SU-DHL-6 (cell line): ENCODE measurements around the gene GPR15.

Experiments
- CTCF ChIP-seq: fragments of 200-600 bp; sonication (generic); IDR thresholded peaks from one replicate; pipeline ENCODE4 v1.5.1; 2017; ENCODE audit warnings: antibody characterized with exemption, mild to moderate bottlenecking, low read length, moderate library complexity; ENCODE audit not compliant: insufficient read depth, poor library complexity, severe bottlenecking
- EZH2phosphoT487 ChIP-seq: fragments of 200-600 bp; sonication (generic), shearing (Covaris generic); conservative IDR thresholded peaks from 2 replicates; pipeline ENCODE4 v1.6.1; 2018; ENCODE audit warnings: mild to moderate bottlenecking, antibody characterized with exemption, low read length, moderate library complexity, mixed read lengths

GRCh38 chr3:98583766-98584165 lies 52.0 kb downstream of the GPR15 start:
- no peak for TF ChIP-seq CTCF
- no peak for TF ChIP-seq EZH2phosphoT487
